HG03558 (cell line): ENCODE results near the gene PLA2G4C.

Experiments
- ATAC-seq: cut with Tn5 transposase; IDR thresholded peaks from one replicate; pipeline ENCODE4 v1.9.1; 2021; ENCODE audit warnings: moderate number of reproducible peaks; ENCODE audit not compliant: unreplicated experiment; ENCODE audit errors: extremely low read depth

PLA2G4C gene

GRCh38 chr19:48004236-48004635 lies 106.4 kb downstream of the PLA2G4C start:
- no peak for ATAC-seq

DNA sequence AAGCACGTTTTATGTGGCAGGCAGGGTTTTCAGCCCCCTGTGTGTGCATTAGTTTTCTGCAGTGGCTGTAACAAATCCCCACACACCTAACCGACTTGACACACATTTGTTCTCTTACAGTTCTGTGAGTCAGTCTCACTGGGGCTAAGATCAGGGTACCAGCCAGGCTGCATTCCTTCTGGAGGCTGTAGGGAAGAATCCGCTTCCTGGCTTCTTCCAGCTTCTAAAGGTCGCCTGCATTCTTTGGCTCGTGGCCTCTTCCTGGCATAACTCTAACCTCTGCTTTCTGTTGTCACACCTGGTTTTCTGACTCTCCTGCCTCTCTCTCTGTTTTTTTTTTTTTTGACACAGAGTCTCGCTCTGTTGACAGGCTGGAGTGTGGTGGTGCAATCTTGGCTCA lies 109.8 kb downstream of the PLA2G4C start:
- no peak for ATAC-seq

DNA sequence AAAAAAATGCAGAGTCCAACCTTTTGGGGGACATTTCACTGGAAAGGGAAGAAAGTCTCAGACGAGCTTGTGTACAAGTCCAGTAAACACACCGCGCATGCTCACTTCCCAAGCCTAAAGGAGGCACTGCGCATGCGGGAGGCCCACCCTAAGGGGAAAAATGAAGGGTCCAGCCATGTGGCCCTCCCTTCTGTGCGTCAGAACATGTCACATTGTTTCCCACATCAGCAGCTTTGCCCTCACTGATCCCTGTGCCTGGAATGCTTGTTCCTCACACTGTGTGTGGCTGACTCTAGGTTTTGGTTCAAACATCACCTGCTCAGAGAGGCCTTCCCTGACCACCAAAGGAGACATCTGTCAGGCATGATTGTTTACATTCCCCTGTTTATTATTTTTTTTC lies 111.8 kb downstream of the PLA2G4C start:
- ATAC-seq = no peak
